ENCODE results near the gene CA5B. TPM values are rescaled to one million over a fixed set of nuclear protein-coding genes. Genes with fewer than 3 reads are reported as not detected.
"Not testable (repeated sequence)": the region's sequence is repeated elsewhere in the genome, so short reads cannot be mapped to it uniquely, and the experiment has no call there.

Gene CA5B
- 18.1 and 21.1 TPM in 2 replicates for total RNA-seq

GRCh38 chrX:15737959-15738902, at the start of gene CA5B:
CA5B (plus strand) TSS chrX:15738270; CDS start chrX:15750024, 11,754 bp downstream.
- intact Hi-C loops (cut with micrococcal nuclease) = loop anchor here (1.0 kb wide), 4 partner anchors 13 to 116 kb away; partner anchors contain the start of genes AP1S2 and ZRSR2

- intact Hi-C loops (cut with micrococcal nuclease) = no loop called here
Observed at GRCh38 chrX:15694941-15695451, 43.1 kb upstream of the CA5B start.

- intact Hi-C loops (cut with micrococcal nuclease) = no loop called here
Observed at GRCh38 chrX:15696516-15696915, 41.6 kb upstream of the CA5B start.

GRCh38 chrX:15702488-15703371, 35.3 kb upstream of the CA5B start:
- intact Hi-C loops (cut with micrococcal nuclease) = no loop called here

- intact Hi-C loops (cut with micrococcal nuclease) = not testable (repeated sequence)
Observed at GRCh38 chrX:15703809-15704208, 34.3 kb upstream of the CA5B start.

- intact Hi-C loops (cut with micrococcal nuclease) = not testable (repeated sequence)
Observed at GRCh38 chrX:15704273-15704672, 33.8 kb upstream of the CA5B start.

- intact Hi-C loops (cut with micrococcal nuclease) = no loop called here
Observed at GRCh38 chrX:15714529-15714928, 23.5 kb upstream of the CA5B start.

- intact Hi-C loops (cut with micrococcal nuclease) = no loop called here
Observed at GRCh38 chrX:15718283-15718970, 19.6 kb upstream of the CA5B start.

- intact Hi-C loops (cut with micrococcal nuclease) = no loop called here
Observed at GRCh38 chrX:15719324-15719968, 18.6 kb upstream of the CA5B start.

- intact Hi-C loops (cut with micrococcal nuclease) = no loop called here
Observed at GRCh38 chrX:15721911-15722310, 16.2 kb upstream of the CA5B start.

GRCh38 chrX:15723887-15724517, 14.1 kb upstream of the CA5B start:
- intact Hi-C loops (cut with micrococcal nuclease) = no loop called here

- intact Hi-C loops (cut with micrococcal nuclease) = no loop called here
Observed at GRCh38 chrX:15724911-15725310, 13.2 kb upstream of the CA5B start.

GRCh38 chrX:15731368-15731767, 6.7 kb upstream of the CA5B start:
- intact Hi-C loops (cut with micrococcal nuclease) = not testable (repeated sequence)

GRCh38 chrX:15737190-15737958, 696 bp upstream of the CA5B start:
- intact Hi-C loops (cut with micrococcal nuclease) = no loop called here

- intact Hi-C loops (cut with micrococcal nuclease) = no loop called here
Observed at GRCh38 chrX:15739886-15740285, 1.8 kb downstream of the CA5B start.

- intact Hi-C loops (cut with micrococcal nuclease) = no loop called here
Observed at GRCh38 chrX:15744181-15744867, 6.3 kb downstream of the CA5B start.

- intact Hi-C loops (cut with micrococcal nuclease) = no loop called here
Observed at GRCh38 chrX:15745179-15745578, 7.1 kb downstream of the CA5B start.

GRCh38 chrX:15746651-15747050, 8.6 kb downstream of the CA5B start:
- intact Hi-C loops (cut with micrococcal nuclease) = not testable (repeated sequence)

All from T-helper 2 cell treated with Interferon-gamma antibody and Interleukin-4, amounts not matched to agents 100 ng/mL and 5 ng/mL, for 36 hours (primary cell).